ENCODE data around the gene CETN2. TPM values are rescaled to one million over a fixed set of nuclear protein-coding genes. Genes with fewer than 3 reads are reported as not detected.

CETN2 gene
- total RNA-seq, 1 donor from 2014 or later, result 25.0 TPM

DNA sequence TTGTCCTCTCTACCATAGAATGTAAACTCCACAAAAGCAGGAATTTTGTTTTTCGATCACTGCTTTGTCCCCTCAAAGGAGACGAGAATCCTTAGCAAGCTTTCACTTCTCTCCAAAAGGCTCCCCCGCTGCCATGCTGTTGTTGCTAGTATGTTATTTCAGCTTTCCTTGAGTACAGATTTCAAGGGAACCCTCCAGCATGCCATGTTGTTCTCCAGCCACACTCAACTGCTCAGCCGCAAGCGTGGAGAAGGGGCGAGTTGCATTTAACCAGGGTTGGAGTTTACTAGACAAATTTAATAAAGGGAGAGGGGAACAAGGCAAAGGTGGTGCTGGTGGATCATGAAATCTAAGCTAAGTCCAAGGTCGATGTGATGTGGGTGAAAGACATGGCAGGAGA, 23.4 kb upstream of the CETN2 start:
- no peak for DNase-seq (ENCODE audit: low read depth)
- no peak for FAIRE-seq
- peaks cover 6% of the 10 kb centered on the region for H3K36me3 ChIP-seq (ENCODE audit: control insufficient read depth, insufficient read depth, low read length)
- H3K4me3 ChIP-seq (ENCODE audit: low read depth, low read length), result no peak overlapping the region
- H3K27me3 ChIP-seq (ENCODE audit: control insufficient read depth, insufficient read depth, low read length), result no peaks in the 10 kb centered on the region
- no peak for TF ChIP-seq CTCF (IDR thresholded peaks at IDR 0.05; ENCODE audit: insufficient read depth, low read length, severe bottlenecking)

DNA sequence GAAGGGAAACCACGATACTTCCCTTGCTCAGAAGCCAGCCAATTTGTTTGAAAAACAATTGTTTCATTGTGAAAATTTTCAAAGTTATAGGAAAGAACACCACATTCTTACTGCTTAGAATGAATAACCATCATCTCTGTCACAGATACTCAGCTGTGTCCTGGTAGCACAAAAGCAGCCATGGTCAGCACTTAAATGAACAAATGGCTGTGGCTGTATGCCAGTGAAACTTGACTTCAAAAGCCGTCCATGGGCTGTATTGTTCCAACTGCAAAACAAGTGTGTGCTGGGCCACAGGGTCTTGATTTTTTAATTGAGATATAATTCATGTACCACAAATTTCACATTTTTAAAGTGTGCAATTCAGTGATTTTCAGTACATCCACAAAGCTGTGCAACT, 19.9 kb upstream of the CETN2 start:
- TF ChIP-seq CTCF (IDR thresholded peaks at IDR 0.05; ENCODE audit: insufficient read depth, low read length, severe bottlenecking), result no peak
- Histone ChIP-seq H3K27me3 (ENCODE audit: control insufficient read depth, insufficient read depth, low read length) (no peaks in the 10 kb centered on the region), H3K36me3 (ENCODE audit: control insufficient read depth, insufficient read depth, low read length) (peaks cover 4% of the 10 kb centered on the region), H3K4me3 (ENCODE audit: low read depth, low read length) (no peak overlapping the region)
- no peak for DNase-seq (ENCODE audit: low read depth)
- no peak for FAIRE-seq

DNA sequence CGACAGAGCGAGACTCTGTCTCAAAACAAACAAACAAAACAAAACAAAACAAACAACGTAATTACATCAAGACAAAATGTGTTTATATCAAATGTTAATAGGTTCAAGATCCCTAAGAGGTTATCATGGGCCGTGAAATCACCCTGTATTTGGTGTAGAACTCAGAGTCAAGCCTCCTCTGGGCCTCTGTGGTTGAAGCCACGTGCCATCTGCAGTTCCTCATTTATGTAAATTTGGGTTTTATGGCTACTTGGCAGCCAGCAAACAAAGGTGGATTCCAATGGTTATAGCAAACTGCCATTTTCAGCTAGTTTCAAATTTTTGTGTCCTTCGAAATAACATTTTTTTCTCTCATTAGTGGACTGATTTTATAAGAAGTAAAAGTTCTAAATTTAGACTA, 16.7 kb upstream of the CETN2 start:
- no peak for DNase-seq (ENCODE audit: low read depth)
- TF ChIP-seq CTCF (IDR thresholded peaks at IDR 0.05; ENCODE audit: insufficient read depth, low read length, severe bottlenecking), result no peak
- peaks cover 4% of the 10 kb centered on the region for H3K36me3 ChIP-seq (ENCODE audit: control insufficient read depth, insufficient read depth, low read length)
- no peak for FAIRE-seq
- no peak overlapping the region for H3K4me3 ChIP-seq (ENCODE audit: low read depth, low read length)
- no peaks in the 10 kb centered on the region for H3K27me3 ChIP-seq (ENCODE audit: control insufficient read depth, insufficient read depth, low read length)

DNA sequence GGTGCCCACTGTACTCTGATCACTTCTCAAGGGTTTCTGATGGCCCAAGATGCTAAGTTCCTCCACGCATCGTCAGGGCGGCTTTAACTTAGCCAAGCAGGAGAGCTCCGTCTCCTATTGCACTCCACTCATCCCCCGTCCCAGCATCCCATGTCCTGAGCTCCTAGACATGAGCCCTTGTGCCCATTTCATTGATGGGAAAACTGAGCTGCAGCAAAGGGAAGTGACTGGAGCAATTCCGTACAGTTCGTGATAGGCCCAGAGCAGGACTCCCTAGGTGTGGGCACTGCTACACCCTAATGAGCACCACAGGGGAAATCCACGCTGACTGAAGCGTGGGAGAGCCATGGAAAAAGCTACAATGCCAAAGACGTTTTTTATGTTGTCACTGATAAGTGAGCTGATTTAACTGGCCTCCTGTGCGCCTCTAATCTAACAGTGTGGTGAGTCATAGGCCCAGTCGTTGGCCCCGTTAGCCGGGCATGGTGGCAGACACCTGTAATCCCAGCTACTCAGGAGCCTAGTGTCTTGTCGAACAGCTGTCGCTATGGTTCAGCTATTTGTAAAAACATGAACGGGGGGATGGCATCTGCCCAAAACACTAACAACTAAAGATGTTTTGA, 15.2 kb upstream of the CETN2 start:
- no peak for TF ChIP-seq CTCF (IDR thresholded peaks at IDR 0.05; ENCODE audit: insufficient read depth, low read length, severe bottlenecking)
- FAIRE-seq (no peak), DNase-seq (ENCODE audit: low read depth) (no peak)
- peaks cover 1% of the 10 kb centered on the region for H3K36me3 ChIP-seq (ENCODE audit: control insufficient read depth, insufficient read depth, low read length)
- no peaks in the 10 kb centered on the region for H3K27me3 ChIP-seq (ENCODE audit: control insufficient read depth, insufficient read depth, low read length)
- no peak overlapping the region for H3K4me3 ChIP-seq (ENCODE audit: low read depth, low read length)

DNA sequence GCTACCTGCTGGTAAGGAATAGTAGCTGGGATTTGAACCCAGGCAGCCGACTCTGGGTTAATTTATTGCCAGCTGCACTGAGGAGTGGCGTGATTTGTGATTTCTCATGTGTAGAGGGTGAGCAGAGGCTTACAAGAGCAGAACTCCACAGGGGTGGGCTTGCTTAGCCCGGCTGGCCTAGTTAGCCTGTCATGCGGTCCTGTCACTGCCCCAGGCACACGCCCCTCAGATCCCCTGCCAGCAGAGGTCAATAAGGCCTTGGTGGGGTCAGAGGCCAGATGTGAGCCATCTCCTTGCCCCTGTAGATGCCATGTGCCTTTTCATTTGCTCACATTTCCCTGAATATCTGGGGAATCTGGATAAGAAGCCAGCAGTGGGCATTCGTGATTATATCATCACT, 13.7 kb upstream of the CETN2 start:
- H3K36me3 ChIP-seq (ENCODE audit: control insufficient read depth, insufficient read depth, low read length), result no peaks in the 10 kb centered on the region
- no peak for TF ChIP-seq CTCF (IDR thresholded peaks at IDR 0.05; ENCODE audit: insufficient read depth, low read length, severe bottlenecking)
- H3K4me3 ChIP-seq (ENCODE audit: low read depth, low read length), result no peak overlapping the region
- DNase-seq (ENCODE audit: low read depth) (no peak), FAIRE-seq (no peak)
- no peaks in the 10 kb centered on the region for H3K27me3 ChIP-seq (ENCODE audit: control insufficient read depth, insufficient read depth, low read length)

- DNase-seq (ENCODE audit: low read depth) (no peak), FAIRE-seq (no peak)
- TF ChIP-seq CTCF (IDR thresholded peaks at IDR 0.05; ENCODE audit: insufficient read depth, low read length, severe bottlenecking), result no peak
- no peak overlapping the region for H3K4me3 ChIP-seq (ENCODE audit: low read depth, low read length)
- H3K36me3 ChIP-seq (ENCODE audit: control insufficient read depth, insufficient read depth, low read length), result no peaks in the 10 kb centered on the region
- no peaks in the 10 kb centered on the region for H3K27me3 ChIP-seq (ENCODE audit: control insufficient read depth, insufficient read depth, low read length)
Measured at GRCh38 chrX:152843852-152844251, 13.3 kb upstream of the CETN2 start.
